ENCODE data around the gene MAS1L.

MAS1L gene

GRCh38 chr6:29504961-29505360 is 17.2 kb upstream of the MAS1L start:
- H3K9me3 ChIP-seq (ENCODE audit: control insufficient read depth, insufficient read depth, low read depth, low read length), result no peaks in the 10 kb centered on the region
- POLR2A ChIA-PET, result no interaction called here
- H3K4me1 ChIP-seq (ENCODE audit: control insufficient read depth, insufficient read depth, low read length), result peaks cover 1% of the 10 kb centered on the region; the same call in 1 of the 2 replicates
- H3K36me3 ChIP-seq (ENCODE audit: control insufficient read depth in 2 of 2, insufficient read depth in 1 of 2, low read length in 2 of 2), result no peaks in the 10 kb centered on the region
- H3K4me3 ChIP-seq (ENCODE audit: low read depth, low read length), result no peak overlapping the region
- TF ChIP-seq ZFP37 (tag by site-specific recombination; IDR thresholded peaks at IDR 0.05) (no peak), ZNF157 (tag by site-specific recombination; IDR thresholded peaks at IDR 0.05) (no peak), ZNF623 (tag by site-specific recombination; IDR thresholded peaks at IDR 0.05) (no peak), ZNF629 (tag by site-specific recombination; IDR thresholded peaks at IDR 0.05) (no peak), ZNF747 (tag by site-specific recombination; IDR thresholded peaks at IDR 0.05) (no peak), ZNF658 (tag by site-specific recombination; IDR thresholded peaks at IDR 0.05) (no peak), ZNF621 (tag by site-specific recombination; IDR thresholded peaks at IDR 0.05) (no peak)
- CTCF ChIA-PET, result interaction anchor here (0.8 kb wide), 1 partner anchor 84 kb away, joined by 5 read pairs; no protein-coding TSS in a partner anchor
- H3K27ac ChIP-seq (ENCODE audit: extremely low read depth, low read depth, low read length), result no peak overlapping the region

- no peak for TF ChIP-seq ZNF791 (tag by site-specific recombination; IDR thresholded peaks at IDR 0.05)
- CTCF ChIA-PET, result no interaction called here
- H3K9me3 ChIP-seq (ENCODE audit: control insufficient read depth, insufficient read depth, low read depth, low read length), result no peaks in the 10 kb centered on the region
- no peak overlapping the region for H3K27ac ChIP-seq (ENCODE audit: extremely low read depth, low read depth, low read length)
- no peaks in the 10 kb centered on the region for H3K4me1 ChIP-seq (ENCODE audit: control insufficient read depth, insufficient read depth, low read length)
- no peaks in the 10 kb centered on the region for H3K36me3 ChIP-seq (ENCODE audit: control insufficient read depth in 2 of 2, insufficient read depth in 1 of 2, low read length in 2 of 2)
- POLR2A ChIA-PET, result no interaction called here
- H3K4me3 ChIP-seq (ENCODE audit: low read depth, low read length), result no peak overlapping the region
Measured at GRCh38 chr6:29502597-29502996, 14.8 kb upstream of the MAS1L start.

GRCh38 chr6:29502181-29502580 is 14.4 kb upstream of the MAS1L start:
- H3K27ac ChIP-seq (ENCODE audit: extremely low read depth, low read depth, low read length), result no peak overlapping the region
- H3K4me1 ChIP-seq (ENCODE audit: control insufficient read depth, insufficient read depth, low read length), result no peaks in the 10 kb centered on the region
- H3K4me3 ChIP-seq (ENCODE audit: low read depth, low read length), result no peak overlapping the region
- ChIA-PET POLR2A (no interaction called here), CTCF (no interaction called here)
- no peaks in the 10 kb centered on the region for H3K9me3 ChIP-seq (ENCODE audit: control insufficient read depth, insufficient read depth, low read depth, low read length)
- no peaks in the 10 kb centered on the region for H3K36me3 ChIP-seq (ENCODE audit: control insufficient read depth in 2 of 2, insufficient read depth in 1 of 2, low read length in 2 of 2)
- no peak for TF ChIP-seq OVOL3 (tag by site-specific recombination; IDR thresholded peaks at IDR 0.05)
- TF ChIP-seq ZNF362 (tag by site-specific recombination; IDR thresholded peaks at IDR 0.05), result no peak
- TF ChIP-seq ZNF169 (tag by site-specific recombination; IDR thresholded peaks at IDR 0.05), result no peak
- TF ChIP-seq PRDM4 (tag by site-specific recombination; IDR thresholded peaks at IDR 0.05), result no peak
- TF ChIP-seq KLF17 (tag by site-specific recombination; IDR thresholded peaks at IDR 0.05), result no peak
- no peak for TF ChIP-seq ZNF623 (tag by site-specific recombination; IDR thresholded peaks at IDR 0.05)
- no peak for TF ChIP-seq PRDM2 (tag by site-specific recombination; IDR thresholded peaks at IDR 0.05; ENCODE audit: borderline replicate concordance)
- no peak for TF ChIP-seq OSR2 (tag by site-specific recombination; IDR thresholded peaks at IDR 0.05)
- TF ChIP-seq ZNF174 (tag by site-specific recombination; IDR thresholded peaks at IDR 0.05), result no peak
- TF ChIP-seq ZNF214 (tag by site-specific recombination; IDR thresholded peaks at IDR 0.05; ENCODE audit: borderline replicate concordance), result no peak
- no peak for TF ChIP-seq ZNF629 (tag by site-specific recombination; IDR thresholded peaks at IDR 0.05)
- no peak for TF ChIP-seq ZNF26 (tag by site-specific recombination; IDR thresholded peaks at IDR 0.05)
- no peak for TF ChIP-seq ZNF488 (tag by site-specific recombination; IDR thresholded peaks at IDR 0.05)
